Testis (tissue), 3 donors: ENCODE measurements around the gene FAM210B. TPM values are rescaled to one million over a fixed set of nuclear protein-coding genes. Genes with fewer than 3 reads are reported as not detected.

Source experiments
- DNase-seq: peaks from one replicate; pipeline ENCODE4 v3.0.0-alpha.2; 2019
- H3K27ac ChIP-seq, 2 donors: fragments of 200-600 bp; sonication (generic); one replicate each; pipeline ENCODE4 v1.5.1; 2019
- H3K27me3 ChIP-seq: fragments of 200-600 bp; sonication (generic); one replicate; pipeline ENCODE4 v1.5.1; 2019
- H3K36me3 ChIP-seq: fragments of 200-600 bp; sonication (generic); one replicate; pipeline ENCODE4 v1.5.1; 2017; ENCODE audit warnings: low read depth; ENCODE audit errors: missing control alignments
- H3K4me1 ChIP-seq: fragments of 200-600 bp; sonication (generic); one replicate; pipeline ENCODE4 v1.5.1; 2019
- H3K4me3 ChIP-seq, 2 donors: fragments of 200-600 bp; sonication (generic); one replicate each; pipeline ENCODE4 v1.5.1; 2017 to 2019
- H3K9me3 ChIP-seq: fragments of 200-600 bp; sonication (generic); one replicate; pipeline ENCODE4 v1.5.1; 2017
- POLR2A ChIP-seq: fragments of 450-650 bp; IDR thresholded peaks from one replicate; pipeline ENCODE4 v1.6.1; 2017; ENCODE audit warnings: antibody characterized with exemption, mild to moderate bottlenecking, moderate library complexity
- WGBS, 2 donors: methylation state at CpG; one replicate each; pipeline ENCODE4 v1.1.5; 2018; 5-methylcytosine and 5-hydroxymethylcytosine counted together
- intact Hi-C: fragments of 100-400 bp; cut with DNase I; formaldehyde crosslinking; loops from one replicate; pipeline ENCODE4 v1.15.1; 2023; ENCODE audit warnings: low total_unique reads
- polyA plus RNA-seq: library from polyadenylated mRNA; stranded (reverse); fragments of 350-450 nt; fragmentation: Illumina TruSeq; extraction: RNeasy Lipid Tissue Mini Kit (QIAGEN cat#74804); gene quantifications from one replicate; pipeline ENCODE4 v1.2.3, GENCODE V29; 2014; ENCODE audit warnings: low read depth, low replicate concordance; ENCODE audit not compliant: insufficient read depth
- total RNA-seq, 2 donors: library from RNA; depleted of rRNA; stranded (reverse); fragments of >200 nt; gene quantifications; one replicate each; pipeline ENCODE4 v1.2.3, GENCODE V29; 2016
- TF ChIP-seq, protein P1 (sequence below), 3 experiments: fragments of 450-650 bp in 2 of 3; fragments of 200-600 bp in 1 of 3; sonication (generic) in 1 of 3; IDR thresholded peaks; one replicate each; pipeline ENCODE4 v1.5.1; 2016 to 2019; ENCODE audit warnings: antibody characterized with exemption in 3 of 3, mild to moderate bottlenecking in 2 of 3, moderate library complexity in 1 of 3

FAM210B gene
- total and polyA plus RNA-seq, 3 donors from 2014 or later, result 26.7 to 33.9 (median 29.5) TPM

DNA sequence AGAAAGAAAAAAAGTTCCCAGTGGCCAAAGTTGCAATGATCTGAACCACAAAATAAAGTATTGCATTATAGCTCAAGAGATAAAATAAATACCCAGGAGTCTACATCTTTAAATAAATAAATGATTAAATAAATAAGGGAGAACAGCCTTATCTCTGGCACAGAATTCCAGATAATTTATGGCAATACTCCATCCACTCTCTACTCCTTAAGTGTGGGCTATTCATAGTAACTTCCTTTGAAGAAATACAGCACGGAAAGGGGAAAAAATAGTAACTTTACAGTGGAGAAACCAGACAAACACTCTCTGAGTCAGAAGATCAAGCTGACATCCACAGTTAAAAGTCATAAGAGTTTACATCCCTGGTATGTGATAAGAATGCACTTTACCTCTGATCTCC, 21.6 kb downstream of the FAM210B start:
- Histone ChIP-seq H3K4me3 (no peak overlapping the region), H3K27ac (no peak overlapping the region), H3K9me3 (no peaks in the 10 kb centered on the region), H3K4me1 (no peaks in the 10 kb centered on the region), H3K27me3 (no peaks in the 10 kb centered on the region), H3K36me3 (no peaks in the 10 kb centered on the region)
- intact Hi-C loops, result no loop called here
- TF ChIP-seq, protein P1, sequence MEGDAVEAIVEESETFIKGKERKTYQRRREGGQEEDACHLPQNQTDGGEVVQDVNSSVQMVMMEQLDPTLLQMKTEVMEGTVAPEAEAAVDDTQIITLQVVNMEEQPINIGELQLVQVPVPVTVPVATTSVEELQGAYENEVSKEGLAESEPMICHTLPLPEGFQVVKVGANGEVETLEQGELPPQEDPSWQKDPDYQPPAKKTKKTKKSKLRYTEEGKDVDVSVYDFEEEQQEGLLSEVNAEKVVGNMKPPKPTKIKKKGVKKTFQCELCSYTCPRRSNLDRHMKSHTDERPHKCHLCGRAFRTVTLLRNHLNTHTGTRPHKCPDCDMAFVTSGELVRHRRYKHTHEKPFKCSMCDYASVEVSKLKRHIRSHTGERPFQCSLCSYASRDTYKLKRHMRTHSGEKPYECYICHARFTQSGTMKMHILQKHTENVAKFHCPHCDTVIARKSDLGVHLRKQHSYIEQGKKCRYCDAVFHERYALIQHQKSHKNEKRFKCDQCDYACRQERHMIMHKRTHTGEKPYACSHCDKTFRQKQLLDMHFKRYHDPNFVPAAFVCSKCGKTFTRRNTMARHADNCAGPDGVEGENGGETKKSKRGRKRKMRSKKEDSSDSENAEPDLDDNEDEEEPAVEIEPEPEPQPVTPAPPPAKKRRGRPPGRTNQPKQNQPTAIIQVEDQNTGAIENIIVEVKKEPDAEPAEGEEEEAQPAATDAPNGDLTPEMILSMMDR (IDR thresholded peaks at IDR 0.05), result no peak
- no peak for TF ChIP-seq POLR2A
- 24 to 38% methylated on average over 1 of the region's 1 CpG for WGBS, 2 donors
- DNase-seq, result no peak

DNA sequence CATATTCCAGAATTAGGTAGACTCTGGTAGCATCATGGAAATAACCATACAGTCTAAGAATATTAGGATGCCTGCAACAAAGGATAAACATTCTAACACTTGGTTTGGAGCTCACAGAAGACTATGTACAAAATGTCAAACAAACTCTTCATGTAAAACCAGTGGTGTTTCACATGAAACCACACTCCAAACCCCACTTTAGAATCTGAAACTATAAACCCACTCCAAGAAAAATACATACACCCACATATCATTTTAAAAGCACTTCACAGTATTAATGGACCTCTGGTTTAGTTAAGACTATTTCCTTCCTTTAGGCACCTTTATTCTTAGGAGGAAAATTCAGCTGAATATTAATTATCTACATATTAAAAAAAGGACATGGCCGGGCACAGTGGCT, 22.7 kb downstream of the FAM210B start:
- no peak for TF ChIP-seq POLR2A
- TF ChIP-seq, protein P1 (IDR thresholded peaks at IDR 0.05), result no peak

DNA sequence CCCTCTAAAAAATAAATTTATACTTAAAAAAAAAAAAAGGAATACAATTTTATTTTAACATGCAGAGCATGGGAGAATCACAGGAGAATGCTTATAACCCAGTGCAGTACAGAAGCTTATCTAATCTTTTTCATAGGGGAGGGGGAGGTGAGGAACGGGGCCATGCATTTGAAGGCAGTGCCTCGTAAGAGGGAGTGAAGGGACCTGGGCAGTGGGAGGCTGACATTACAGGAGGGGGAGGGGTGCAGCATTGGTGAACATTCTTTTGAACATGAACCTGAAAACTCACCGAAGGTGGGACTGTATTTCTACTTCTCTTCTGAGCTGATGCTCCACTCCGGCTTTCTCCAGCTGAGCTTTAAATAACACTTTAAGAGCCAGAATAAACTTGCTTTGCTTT, 23.9 kb downstream of the FAM210B start:
- Histone ChIP-seq H3K4me3 (no peak overlapping the region), H3K27ac (no peak overlapping the region), H3K9me3 (no peaks in the 10 kb centered on the region), H3K4me1 (no peaks in the 10 kb centered on the region), H3K36me3 (no peaks in the 10 kb centered on the region), H3K27me3 (no peaks in the 10 kb centered on the region)
- TF ChIP-seq POLR2A, result no peak
- TF ChIP-seq, protein P1 (IDR thresholded peaks at IDR 0.05), result no peak
- no peak for DNase-seq
- intact Hi-C loops, result no loop called here
- WGBS, 2 donors, result 36 to 59% methylated on average over 4 of the region's 4 CpGs

More for the DNA sequence above, 22.7 kb downstream of the FAM210B start:
- H3K36me3 ChIP-seq, result no peaks in the 10 kb centered on the region
- no peak for DNase-seq
- H3K4me3 ChIP-seq, result no peak overlapping the region
- H3K27ac ChIP-seq, result no peak overlapping the region
- H3K4me1 ChIP-seq, result no peaks in the 10 kb centered on the region
- intact Hi-C loops, result no loop called here
- no peaks in the 10 kb centered on the region for H3K9me3 ChIP-seq
- 83 to 91% methylated on average over 1 of the region's 1 CpG for WGBS, 2 donors
- H3K27me3 ChIP-seq, result no peaks in the 10 kb centered on the region

DNA sequence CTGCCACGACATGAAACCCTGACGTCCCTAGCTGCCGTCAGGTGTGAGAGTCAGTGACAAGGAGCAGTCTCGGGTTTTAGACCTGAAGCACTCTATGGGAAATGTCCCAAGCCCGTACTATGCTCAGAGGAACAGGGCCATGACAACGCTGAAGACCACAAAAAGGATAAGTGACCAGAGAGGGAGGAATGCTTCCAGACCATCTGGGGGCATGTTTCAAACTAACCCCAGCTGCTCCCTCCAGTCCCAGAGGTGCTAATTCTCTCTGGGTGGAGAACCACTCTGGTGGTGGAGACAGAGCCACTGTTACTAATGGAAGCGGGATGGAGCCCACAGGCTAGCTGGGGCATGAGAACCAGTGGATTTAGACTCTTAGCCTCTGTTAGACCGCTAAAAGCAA, 24.6 kb downstream of the FAM210B start:
- 88% methylated on average over 8 of the region's 8 CpGs for WGBS, 2 donors
- intact Hi-C loops, result no loop called here

DNA sequence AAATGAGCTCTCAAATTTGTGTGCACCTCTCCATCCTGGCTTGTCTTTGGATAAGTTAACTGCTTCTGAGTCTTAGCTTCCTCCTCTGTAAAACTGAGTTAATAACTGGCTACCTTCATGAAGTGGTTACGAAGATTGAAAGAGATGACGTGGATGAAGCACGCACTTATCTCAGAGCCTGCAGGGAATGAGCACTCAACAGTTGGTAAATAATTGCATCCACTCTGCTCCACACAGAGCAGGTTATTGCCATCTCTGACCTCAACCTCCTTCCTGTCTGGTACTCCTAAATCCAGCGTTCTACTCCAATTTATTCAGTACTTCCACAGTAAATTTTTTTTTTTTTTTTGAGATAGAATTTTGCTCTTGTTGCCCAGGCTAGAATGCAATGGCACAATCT, 26.4 kb downstream of the FAM210B start:
- WGBS, 2 donors, result 91 to 92% methylated on average over 4 of the region's 4 CpGs
- H3K4me1 ChIP-seq, result no peaks in the 10 kb centered on the region
- H3K4me3 ChIP-seq, result no peak overlapping the region
- no peak overlapping the region for H3K27ac ChIP-seq
- TF ChIP-seq POLR2A, result no peak
- TF ChIP-seq, protein P1 (IDR thresholded peaks at IDR 0.05), result no peak
- DNase-seq, result no peak
- no peaks in the 10 kb centered on the region for H3K9me3 ChIP-seq
- intact Hi-C loops, result no loop called here
- no peaks in the 10 kb centered on the region for H3K36me3 ChIP-seq
- no peaks in the 10 kb centered on the region for H3K27me3 ChIP-seq

More for the DNA sequence above, 24.6 kb downstream of the FAM210B start:
- no peak overlapping the region for H3K4me3 ChIP-seq
- TF ChIP-seq, protein P1 (IDR thresholded peaks at IDR 0.05), result no peak
- TF ChIP-seq POLR2A, result no peak
- H3K36me3 ChIP-seq, result no peaks in the 10 kb centered on the region
- H3K4me1 ChIP-seq, result no peaks in the 10 kb centered on the region
- no peak overlapping the region for H3K27ac ChIP-seq
- no peaks in the 10 kb centered on the region for H3K27me3 ChIP-seq
- no peaks in the 10 kb centered on the region for H3K9me3 ChIP-seq
- no peak for DNase-seq
